Stromal cell of bone marrow (primary cell): ENCODE data around the gene ITPR1.
"Not testable (repeated sequence)": the region's sequence is repeated elsewhere in the genome, so short reads cannot be mapped to it uniquely, and the experiment has no call there.

Source experiments
- DNase-seq: peaks from one replicate; pipeline ENCODE4 v3.0.0-alpha.2; 2012; ENCODE audit warnings: low read depth

ITPR1 gene

DNA sequence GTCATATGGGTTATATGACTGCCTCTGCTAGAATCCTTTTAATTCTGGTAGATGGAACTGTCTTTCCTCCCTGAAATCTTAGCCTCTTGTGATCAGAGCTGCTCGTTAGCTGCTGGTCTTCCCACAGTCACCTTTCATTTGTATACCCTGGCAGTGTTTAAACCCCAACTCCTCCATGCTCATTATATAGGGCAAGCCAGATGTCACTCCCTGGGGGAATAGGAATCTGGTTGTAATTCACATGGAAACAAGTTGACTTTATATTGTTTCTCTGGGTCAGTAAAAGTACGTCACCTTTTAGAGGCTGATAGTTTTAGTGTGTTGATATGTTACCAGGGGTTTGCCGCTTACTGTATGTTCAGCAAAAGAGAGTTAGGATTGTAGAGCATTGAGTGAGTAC lies 103.5 kb downstream of the ITPR1 start:
- DNase-seq = no peak

GRCh38 chr3:4597208-4597985 lies 104.2 kb downstream of the ITPR1 start:
- no peak for DNase-seq

DNA sequence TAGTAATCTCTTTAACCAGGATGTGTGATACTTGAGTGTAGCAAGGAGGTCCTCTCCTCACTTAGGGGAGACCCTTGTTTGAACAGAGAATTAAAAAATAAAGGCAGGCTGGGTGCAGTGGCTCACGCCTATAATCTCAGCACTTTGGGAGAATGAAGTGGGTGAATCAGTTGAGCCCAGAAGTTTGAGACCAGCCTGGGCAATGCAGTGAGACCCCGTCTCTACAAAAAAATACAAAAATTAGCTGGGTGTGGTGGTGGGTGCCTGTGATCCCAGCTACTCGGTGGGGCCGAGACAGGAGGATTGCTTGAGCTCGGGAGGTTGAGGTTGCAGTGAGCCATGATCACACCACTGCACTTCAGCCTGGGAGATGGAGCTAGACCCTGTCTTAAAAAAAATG lies 105.1 kb downstream of the ITPR1 start:
- not testable (repeated sequence) for DNase-seq

DNA sequence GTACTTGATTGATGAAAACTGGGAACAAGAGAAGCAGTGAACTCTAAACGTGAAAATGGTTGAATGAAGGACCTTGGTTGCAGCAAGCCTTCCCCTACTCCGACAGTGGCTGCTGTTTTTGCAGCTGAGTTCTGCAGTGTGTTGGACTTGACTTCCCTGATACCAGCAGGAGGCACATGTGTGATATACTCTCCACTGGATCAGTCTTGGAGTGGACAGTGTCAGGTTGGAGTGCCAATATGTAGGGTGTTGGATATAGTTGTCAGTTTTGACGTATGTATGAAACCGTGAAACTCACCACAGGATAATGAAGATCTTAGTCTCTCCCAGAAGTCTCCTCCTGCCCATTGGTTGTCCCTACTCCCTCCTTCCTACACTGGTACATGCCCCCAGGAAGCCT lies 106.5 kb downstream of the ITPR1 start:
- no peak for DNase-seq

GRCh38 chr3:4600493-4600892 lies 107.3 kb downstream of the ITPR1 start:
- no peak for DNase-seq

DNA sequence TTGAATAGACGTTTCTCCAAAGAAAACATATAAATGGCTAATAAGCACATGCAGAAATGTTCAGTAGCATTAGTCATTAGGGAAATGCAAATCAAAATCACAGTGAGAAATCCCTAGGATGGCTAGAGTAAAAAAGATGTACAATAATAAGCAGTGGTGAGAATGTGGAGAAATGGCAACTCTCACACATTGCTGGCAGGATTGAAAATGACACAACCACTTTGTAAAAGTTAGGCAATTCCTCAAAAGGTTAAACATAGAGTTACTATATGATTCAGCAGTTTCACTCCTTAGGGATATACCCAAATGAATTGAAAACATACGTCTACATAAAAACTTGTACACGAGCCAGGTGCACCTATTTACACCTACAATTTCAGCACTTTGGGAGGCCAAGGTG lies 108.7 kb downstream of the ITPR1 start:
- DNase-seq = no peak

DNA sequence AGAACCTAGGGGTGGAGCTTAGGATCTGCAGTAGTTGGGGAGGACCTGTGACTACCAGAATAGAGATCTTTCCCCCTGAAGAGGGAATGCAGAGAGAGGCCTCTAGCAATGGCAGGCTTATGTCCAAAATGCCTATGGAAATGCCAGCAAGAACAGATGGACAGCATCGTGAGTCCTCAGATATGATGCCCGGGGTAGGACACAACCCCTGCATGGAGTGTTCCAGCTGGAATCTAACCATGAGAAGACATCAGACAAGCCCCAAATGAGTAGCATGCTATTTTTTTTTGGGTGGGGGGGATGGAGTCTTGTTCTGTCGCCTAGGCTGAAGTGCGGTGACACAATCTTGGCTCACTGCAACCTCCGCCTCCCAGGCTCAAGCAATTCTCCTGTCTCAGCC lies 111.5 kb downstream of the ITPR1 start:
- no peak for DNase-seq

GRCh38 chr3:4606911-4607310 lies 113.8 kb downstream of the ITPR1 start:
- DNase-seq = no peak

DNA sequence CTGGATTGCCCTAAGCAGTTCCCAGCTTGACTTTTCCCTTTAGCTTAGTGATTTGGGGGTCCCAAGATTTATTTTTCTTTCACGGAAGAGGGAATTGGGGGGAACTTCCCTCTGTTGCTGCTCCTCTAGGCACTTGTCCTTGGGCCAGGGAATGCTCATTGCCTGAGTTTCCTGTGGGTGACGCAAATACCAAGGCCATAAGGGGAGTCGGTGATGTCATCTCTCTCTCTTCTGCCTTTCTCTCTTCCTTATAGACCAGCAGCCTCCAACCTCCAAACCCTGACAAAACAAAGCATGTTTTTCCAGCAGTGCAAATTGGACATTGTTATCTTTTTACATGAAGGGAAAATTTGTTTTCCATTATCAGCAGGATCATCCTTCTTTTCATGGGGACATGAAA lies 120.2 kb downstream of the ITPR1 start:
- no peak for DNase-seq

- DNase-seq = no peak
Observed at GRCh38 chr3:4614070-4614469, 120.9 kb downstream of the ITPR1 start.

- no peak for DNase-seq
Observed at GRCh38 chr3:4614927-4615326, 121.8 kb downstream of the ITPR1 start.

DNA sequence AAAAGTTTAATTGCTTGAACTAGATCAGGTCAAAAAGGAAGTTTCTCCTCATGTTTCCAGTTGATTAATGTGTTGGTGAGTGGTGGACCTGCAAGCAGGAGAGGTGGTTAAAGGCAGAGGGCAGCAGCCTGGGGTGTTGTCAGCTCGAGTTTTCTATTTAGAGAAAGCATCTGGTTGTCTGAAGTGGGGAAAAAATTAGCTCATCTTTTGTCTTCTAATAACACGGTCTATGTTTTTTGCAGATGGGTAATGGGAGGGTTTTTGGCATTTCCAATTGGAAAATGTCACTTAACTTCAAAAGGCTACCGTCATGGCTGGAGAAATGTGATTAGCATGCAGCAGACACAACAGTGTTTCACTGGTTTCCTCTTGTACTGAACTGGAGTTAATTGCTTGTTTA lies 122.6 kb downstream of the ITPR1 start:
- DNase-seq = no peak

GRCh38 chr3:4623421-4623999 lies 130.4 kb downstream of the ITPR1 start:
- no peak for DNase-seq

DNA sequence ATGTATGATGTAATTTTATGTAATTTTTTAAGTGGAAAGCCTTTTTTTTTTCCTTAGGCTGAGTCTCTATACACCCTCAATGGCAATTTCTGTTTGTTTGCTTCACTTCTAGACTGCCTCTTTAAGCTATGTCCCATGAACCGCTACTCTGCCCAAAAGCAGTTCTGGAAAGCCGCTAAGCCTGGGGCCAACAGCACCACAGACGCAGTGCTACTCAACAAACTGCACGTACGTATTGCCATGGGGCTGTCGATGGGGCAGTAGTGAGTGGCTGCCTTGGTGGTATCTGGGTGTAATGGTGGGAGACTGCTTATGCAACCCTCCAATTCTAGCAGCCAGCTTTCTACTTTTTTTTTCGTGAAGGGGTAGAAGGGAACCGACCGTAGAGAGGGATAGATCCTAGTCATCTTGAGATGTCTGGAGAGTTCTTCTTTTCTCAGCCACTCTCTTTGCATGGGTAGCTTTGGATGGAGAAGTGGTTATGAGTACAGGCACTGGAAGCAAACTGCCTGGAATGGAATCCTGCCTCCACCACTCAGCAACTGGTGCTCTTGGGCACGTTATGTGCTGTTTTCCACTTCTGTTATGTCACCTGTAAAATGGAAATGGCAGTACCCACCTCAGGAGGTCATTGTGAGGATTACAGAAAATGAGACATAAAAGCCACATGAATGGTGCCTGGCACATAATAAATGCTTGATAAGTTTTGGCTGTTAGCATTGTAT lies 134.7 kb downstream of the ITPR1 start:
- no peak for DNase-seq

GRCh38 chr3:4629095-4630007 lies 136.2 kb downstream of the ITPR1 start:
- DNase-seq = no peak

GRCh38 chr3:4633078-4634004 lies 140.2 kb downstream of the ITPR1 start:
- DNase-seq = peak; percentile 41

DNA sequence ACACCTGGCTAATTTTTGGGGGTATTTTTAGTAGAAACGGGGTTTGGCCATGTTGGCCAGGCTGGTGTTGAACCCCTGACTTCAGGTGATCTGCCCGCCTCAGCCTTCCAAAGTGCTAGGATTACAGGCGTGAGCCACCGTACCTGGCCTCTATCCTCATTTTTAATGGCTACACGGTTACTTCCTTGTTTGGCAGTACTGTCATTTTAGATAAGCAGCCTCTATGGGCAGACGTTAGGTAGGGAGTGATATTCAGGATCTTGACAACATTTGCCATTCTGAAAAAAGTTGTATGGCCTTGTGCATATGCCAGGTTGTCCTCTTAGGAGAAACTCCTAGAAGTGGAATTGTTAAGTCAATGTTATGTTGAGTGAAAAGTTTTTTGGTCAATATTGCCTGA lies 141.7 kb downstream of the ITPR1 start:
- DNase-seq = no peak

GRCh38 chr3:4637265-4637664 lies 144.1 kb downstream of the ITPR1 start:
- no peak for DNase-seq

- DNase-seq = no peak
Observed at GRCh38 chr3:4641863-4642563, 148.9 kb downstream of the ITPR1 start.

- no peak for DNase-seq
Observed at GRCh38 chr3:4642611-4643010, 149.5 kb downstream of the ITPR1 start.
